ENCODE data around the gene TBK1. TPM values are rescaled to one million over a fixed set of nuclear protein-coding genes. Genes with fewer than 3 reads are reported as not detected.

Gene TBK1
- total and polyA plus RNA-seq, 10 of the 15 experiments (the other 5 are each of a cell fraction or from before 2014, with no cell fraction given), result 13.4 to 49.3 (median 37.7) TPM

DNA sequence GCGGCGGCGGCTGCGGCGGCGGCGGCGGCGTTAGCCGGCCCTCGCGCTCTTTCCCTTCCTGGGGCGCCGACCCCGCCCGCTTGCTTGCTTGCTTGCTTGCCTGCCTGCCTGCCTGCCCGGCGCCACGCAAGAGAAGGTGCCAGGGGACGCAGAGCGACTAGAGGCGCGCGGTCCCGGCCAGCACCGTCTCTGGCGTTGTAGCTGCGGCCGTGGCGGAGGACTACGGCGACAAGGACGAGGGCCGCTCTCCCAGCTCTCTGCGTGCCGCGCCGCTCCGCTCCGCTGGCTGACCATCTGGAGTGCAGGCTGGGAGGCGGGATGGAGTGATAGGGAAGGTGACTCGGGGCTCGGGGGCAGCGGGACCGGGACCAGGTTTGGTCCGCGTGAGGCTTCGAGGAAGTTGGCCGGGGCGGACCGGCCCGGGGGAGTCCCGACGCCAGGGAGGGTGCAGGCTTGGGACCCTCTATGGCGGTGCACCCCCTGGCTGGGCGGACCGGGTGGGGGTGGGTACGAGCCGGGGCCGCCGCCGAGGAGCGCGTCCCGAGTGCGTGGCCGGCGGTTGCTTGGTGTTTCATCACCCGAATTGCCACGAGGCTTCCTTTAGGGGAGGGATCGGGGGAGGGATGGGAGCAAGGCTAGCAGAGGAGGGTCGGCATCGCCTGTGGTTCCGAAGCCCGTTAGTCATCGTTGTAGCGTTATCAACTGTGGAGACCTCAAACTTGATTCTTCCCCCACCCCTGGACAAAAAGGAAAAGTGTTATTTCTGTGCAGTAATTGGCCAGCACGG, 47.3 kb upstream of the TBK1 start (continued):
- TF ChIP-seq PAX5 (IDR thresholded peaks at IDR 0.05; ENCODE audit: borderline replicate concordance, low read depth, low read length), result 0 out of 2 replicates have a peak, but pooled peaks have one; percentile 44
- no peak for TF ChIP-seq NR2F1 (conservative IDR thresholded peaks at IDR 0.05)
- TF ChIP-seq, protein P1, sequence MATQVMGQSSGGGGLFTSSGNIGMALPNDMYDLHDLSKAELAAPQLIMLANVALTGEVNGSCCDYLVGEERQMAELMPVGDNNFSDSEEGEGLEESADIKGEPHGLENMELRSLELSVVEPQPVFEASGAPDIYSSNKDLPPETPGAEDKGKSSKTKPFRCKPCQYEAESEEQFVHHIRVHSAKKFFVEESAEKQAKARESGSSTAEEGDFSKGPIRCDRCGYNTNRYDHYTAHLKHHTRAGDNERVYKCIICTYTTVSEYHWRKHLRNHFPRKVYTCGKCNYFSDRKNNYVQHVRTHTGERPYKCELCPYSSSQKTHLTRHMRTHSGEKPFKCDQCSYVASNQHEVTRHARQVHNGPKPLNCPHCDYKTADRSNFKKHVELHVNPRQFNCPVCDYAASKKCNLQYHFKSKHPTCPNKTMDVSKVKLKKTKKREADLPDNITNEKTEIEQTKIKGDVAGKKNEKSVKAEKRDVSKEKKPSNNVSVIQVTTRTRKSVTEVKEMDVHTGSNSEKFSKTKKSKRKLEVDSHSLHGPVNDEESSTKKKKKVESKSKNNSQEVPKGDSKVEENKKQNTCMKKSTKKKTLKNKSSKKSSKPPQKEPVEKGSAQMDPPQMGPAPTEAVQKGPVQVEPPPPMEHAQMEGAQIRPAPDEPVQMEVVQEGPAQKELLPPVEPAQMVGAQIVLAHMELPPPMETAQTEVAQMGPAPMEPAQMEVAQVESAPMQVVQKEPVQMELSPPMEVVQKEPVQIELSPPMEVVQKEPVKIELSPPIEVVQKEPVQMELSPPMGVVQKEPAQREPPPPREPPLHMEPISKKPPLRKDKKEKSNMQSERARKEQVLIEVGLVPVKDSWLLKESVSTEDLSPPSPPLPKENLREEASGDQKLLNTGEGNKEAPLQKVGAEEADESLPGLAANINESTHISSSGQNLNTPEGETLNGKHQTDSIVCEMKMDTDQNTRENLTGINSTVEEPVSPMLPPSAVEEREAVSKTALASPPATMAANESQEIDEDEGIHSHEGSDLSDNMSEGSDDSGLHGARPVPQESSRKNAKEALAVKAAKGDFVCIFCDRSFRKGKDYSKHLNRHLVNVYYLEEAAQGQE (IDR thresholded peaks at IDR 0.05; ENCODE audit: low read depth, low read length), result no peak
- no peak for TF ChIP-seq PAX8 (IDR thresholded peaks at IDR 0.05)
- no peak for TF ChIP-seq NR2C1 (IDR thresholded peaks at IDR 0.05)
- TF ChIP-seq SIN3A (IDR thresholded peaks at IDR 0.05; ENCODE audit: low read depth, low read length), result no peak
- no peak for TF ChIP-seq POLR2AphosphoS5 (IDR thresholded peaks at IDR 0.05; ENCODE audit: low read length)
- no peak for TF ChIP-seq BMI1 (IDR thresholded peaks at IDR 0.05; ENCODE audit: borderline replicate concordance)
- no peak for TF ChIP-seq EZH2 (IDR thresholded peaks at IDR 0.05; ENCODE audit: borderline replicate concordance, control insufficient read depth, low read depth, low read length)
- no peak for TF ChIP-seq RELA (IDR thresholded peaks at IDR 0.05; ENCODE audit: borderline replicate concordance, partially characterized antibody)
- TF ChIP-seq DPF2 (IDR thresholded peaks at IDR 0.05), result peak; percentile 84
- TF ChIP-seq, protein P2, sequence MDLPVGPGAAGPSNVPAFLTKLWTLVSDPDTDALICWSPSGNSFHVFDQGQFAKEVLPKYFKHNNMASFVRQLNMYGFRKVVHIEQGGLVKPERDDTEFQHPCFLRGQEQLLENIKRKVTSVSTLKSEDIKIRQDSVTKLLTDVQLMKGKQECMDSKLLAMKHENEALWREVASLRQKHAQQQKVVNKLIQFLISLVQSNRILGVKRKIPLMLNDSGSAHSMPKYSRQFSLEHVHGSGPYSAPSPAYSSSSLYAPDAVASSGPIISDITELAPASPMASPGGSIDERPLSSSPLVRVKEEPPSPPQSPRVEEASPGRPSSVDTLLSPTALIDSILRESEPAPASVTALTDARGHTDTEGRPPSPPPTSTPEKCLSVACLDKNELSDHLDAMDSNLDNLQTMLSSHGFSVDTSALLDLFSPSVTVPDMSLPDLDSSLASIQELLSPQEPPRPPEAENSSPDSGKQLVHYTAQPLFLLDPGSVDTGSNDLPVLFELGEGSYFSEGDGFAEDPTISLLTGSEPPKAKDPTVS (IDR thresholded peaks at IDR 0.05; ENCODE audit: low read depth, low read length), result no peak
- TF ChIP-seq MYC (IDR thresholded peaks at IDR 0.05; ENCODE audit: insufficient read depth, insufficient read length, insufficient replicate concordance, low read length, severe bottlenecking), result no peak
- no peak for TF ChIP-seq NFYB (IDR thresholded peaks at IDR 0.05; ENCODE audit: insufficient read depth, low read depth, low read length)
- no peak for TF ChIP-seq ESRRA (IDR thresholded peaks at IDR 0.05; ENCODE audit: low read length)
- TF ChIP-seq CHD4 (IDR thresholded peaks at IDR 0.05), result no peak
- TF ChIP-seq ZNF384 (IDR thresholded peaks at IDR 0.05; ENCODE audit: borderline replicate concordance, low read depth, low read length), result no peak
- TF ChIP-seq WRNIP1 (IDR thresholded peaks at IDR 0.05; ENCODE audit: borderline replicate concordance, low read depth, low read length), result no peak
- no peak for TF ChIP-seq RAD51 (IDR thresholded peaks at IDR 0.05)
- no peak for TF ChIP-seq RAD21 (IDR thresholded peaks at IDR 0.05; ENCODE audit: insufficient read depth, low read depth, low read length)
- TF ChIP-seq ATF7 (IDR thresholded peaks at IDR 0.05; ENCODE audit: low read depth), result no peak
- TF ChIP-seq TBL1XR1 (IDR thresholded peaks at IDR 0.05; ENCODE audit: low read depth, low read length), result no peak
- TF ChIP-seq, protein P3, sequence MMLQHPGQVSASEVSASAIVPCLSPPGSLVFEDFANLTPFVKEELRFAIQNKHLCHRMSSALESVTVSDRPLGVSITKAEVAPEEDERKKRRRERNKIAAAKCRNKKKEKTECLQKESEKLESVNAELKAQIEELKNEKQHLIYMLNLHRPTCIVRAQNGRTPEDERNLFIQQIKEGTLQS (IDR thresholded peaks at IDR 0.05; ENCODE audit: borderline replicate concordance, extremely low read depth, low read depth, low read length), result no peak
- no peak for TF ChIP-seq SMC3 (IDR thresholded peaks at IDR 0.05; ENCODE audit: borderline replicate concordance, low read length)
- TF ChIP-seq MTA2 (IDR thresholded peaks at IDR 0.05; ENCODE audit: low read depth), result no peak
- TF ChIP-seq FOS (IDR thresholded peaks at IDR 0.05; ENCODE audit: borderline replicate concordance, extremely low read depth, insufficient read length), result no peak
- peak; percentile 44; the same call in 1 of the 2 replicates for TF ChIP-seq ZSCAN29 (IDR thresholded peaks at IDR 0.05)
- no peak; the same call in 1 of the 2 replicates for TF ChIP-seq PML (IDR thresholded peaks at IDR 0.05; ENCODE audit: low read length)

Measured in GM12878 (cell line).